Karpas-422 (cell line): ENCODE results near the gene SPDL1. TPM values are rescaled to one million over a fixed set of nuclear protein-coding genes. Genes with fewer than 3 reads are reported as not detected.

Source experiments
- DNase-seq: peaks from one replicate; pipeline ENCODE4 v3.0.0-alpha.2; 2015
- H2AFZ ChIP-seq: fragments of 200-600 bp; sonication (generic); 2 replicates; pipeline ENCODE4 v1.6.1; 2014; ENCODE audit warnings: antibody characterized with exemption, low read length, mixed read lengths
- H3K27ac ChIP-seq: fragments of 200-600 bp; sonication (generic); 2 replicates; pipeline ENCODE4 v1.5.1; 2014; ENCODE audit warnings: mild to moderate bottlenecking, low read length, moderate library complexity
- H3K27me3 ChIP-seq: fragments of 200-600 bp; sonication (generic); 2 replicates; pipeline ENCODE4 v1.6.1; 2014; ENCODE audit warnings: low read length, mixed read lengths
- H3K36me3 ChIP-seq: fragments of 200-600 bp; sonication (generic); 2 replicates; pipeline ENCODE4 v1.6.1; 2014; ENCODE audit warnings: low read length, mixed read lengths; ENCODE audit not compliant: insufficient read depth
- H3K4me1 ChIP-seq: fragments of 200-600 bp; sonication (generic); 2 replicates; pipeline ENCODE4 v1.6.1; 2014; ENCODE audit warnings: mild to moderate bottlenecking, low read length, mixed read lengths
- H3K4me2 ChIP-seq: fragments of 200-600 bp; sonication (generic); 2 replicates; pipeline ENCODE4 v1.6.1; 2014; ENCODE audit warnings: low read length, low read depth, mild to moderate bottlenecking; ENCODE audit not compliant: poor library complexity, severe bottlenecking
- H3K4me3 ChIP-seq: fragments of 200-600 bp; sonication (generic); 2 replicates; pipeline ENCODE4 v1.5.1; 2014; ENCODE audit warnings: mild to moderate bottlenecking, antibody characterized with exemption, low read length, mixed read lengths
- H3K79me2 ChIP-seq: fragments of 200-600 bp; sonication (generic); 2 replicates; pipeline ENCODE4 v1.6.1; 2014; ENCODE audit warnings: mild to moderate bottlenecking, low read length, mixed read lengths
- H3K9ac ChIP-seq: fragments of 200-600 bp; sonication (generic); 2 replicates; pipeline ENCODE4 v1.6.0; 2014; ENCODE audit warnings: low read length
- H3K9me2 ChIP-seq: fragments of 200-600 bp; sonication (generic), shearing (Covaris generic); replicated peaks from 2 replicates; pipeline ENCODE4 v1.6.0; 2014; ENCODE audit warnings: mild to moderate bottlenecking, low read length, moderate library complexity; ENCODE audit not compliant: insufficient read depth
- H3K9me3 ChIP-seq: fragments of 300-700, 200-600 bp; sonication (generic); 2 replicates; pipeline ENCODE4 v1.6.1; 2014; ENCODE audit warnings: low read length, mixed read lengths
- H4K20me1 ChIP-seq: fragments of 200-600 bp; sonication (generic); 2 replicates; pipeline ENCODE4 v1.6.1; 2014; ENCODE audit warnings: mild to moderate bottlenecking, antibody characterized with exemption, low read length, low read depth; ENCODE audit not compliant: insufficient read depth
- total RNA-seq: library from RNA; depleted of rRNA; stranded (reverse); fragments of >200 nt; shearing (Covaris generic); gene quantifications from 2 replicates; pipeline ENCODE4 v1.2.3, GENCODE V29; 2014; ENCODE audit warnings: low replicate concordance

SPDL1 gene
- total RNA-seq, 1 experiment from 2014 or later: 28.3 TPM

DNA sequence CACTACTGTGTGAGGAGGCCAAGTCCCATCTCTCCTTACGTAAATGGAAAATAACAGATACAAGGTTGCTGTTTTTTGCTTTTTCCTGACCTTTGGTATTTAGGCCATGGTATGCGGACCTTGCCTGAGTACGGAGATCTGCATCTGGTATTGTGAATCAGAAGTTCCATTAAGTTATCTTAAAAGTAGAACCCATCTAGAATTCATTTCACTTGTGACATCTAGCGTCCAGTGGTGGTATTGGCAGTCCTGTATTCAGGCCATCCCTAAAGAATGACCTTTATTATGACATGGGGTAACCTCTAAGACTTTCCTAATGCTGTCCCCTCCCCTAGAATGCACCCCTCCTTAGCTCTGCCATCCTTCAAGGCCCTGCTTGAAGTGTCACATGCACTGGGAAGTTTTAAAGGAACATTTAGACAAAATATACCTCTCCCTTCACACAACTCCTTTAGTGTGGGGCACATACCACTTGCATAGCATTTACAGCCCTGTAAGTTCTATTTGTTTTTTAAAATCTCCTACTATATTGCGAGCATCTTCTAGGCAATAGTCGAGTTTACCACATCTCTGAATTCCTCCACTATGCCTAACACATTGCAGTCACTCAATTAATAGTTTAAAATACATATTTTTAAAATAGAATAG, 1.9 kb upstream of the SPDL1 start:
- H3K9ac ChIP-seq: no peak overlapping the region
- H3K9me2 ChIP-seq: no peaks in the 10 kb centered on the region
- no peak overlapping the region for H2AFZ ChIP-seq
- no peak overlapping the region for H3K4me3 ChIP-seq
- H3K4me2 ChIP-seq: no peak overlapping the region
- H3K79me2 ChIP-seq: peaks cover 32% of the 10 kb centered on the region
- DNase-seq: peak; percentile 86
- no peaks in the 10 kb centered on the region for H3K27me3 ChIP-seq
- peaks cover 25% of the 10 kb centered on the region for H3K4me1 ChIP-seq
- no peaks in the 10 kb centered on the region for H4K20me1 ChIP-seq
- no peak overlapping the region for H3K27ac ChIP-seq
- H3K36me3 ChIP-seq: no peaks in the 10 kb centered on the region
- no peaks in the 10 kb centered on the region for H3K9me3 ChIP-seq

- DNase-seq: no peak
- Histone ChIP-seq H3K4me2 (peak overlapping the region; percentile 96), H3K4me1 (peaks cover 25% of the 10 kb centered on the region), H3K9me3 (no peaks in the 10 kb centered on the region), H4K20me1 (no peaks in the 10 kb centered on the region), H3K27ac (no peak overlapping the region), H3K9ac (peak overlapping the region; percentile 66), H3K79me2 (peaks cover 45% of the 10 kb centered on the region), H2AFZ (peak overlapping the region; percentile 55; the same call in 1 of the 2 replicates), H3K4me3 (peak overlapping the region; percentile 84), H3K36me3 (peaks cover 4% of the 10 kb centered on the region; the same call in 1 of the 2 replicates), H3K27me3 (no peaks in the 10 kb centered on the region), H3K9me2 (no peaks in the 10 kb centered on the region)
Observed at GRCh38 chr5:169583101-169583423, 511 bp upstream of the SPDL1 start.

- H3K36me3 ChIP-seq: peaks cover 21% of the 10 kb centered on the region
- peaks cover 25% of the 10 kb centered on the region for H3K4me1 ChIP-seq
- no peak overlapping the region for H2AFZ ChIP-seq
- peak overlapping the region; percentile 88; the same call in 1 of the 2 replicates for H3K9ac ChIP-seq
- H3K27ac ChIP-seq: 0 out of 2 replicates have a peak overlapping the region, but pooled peaks have one; percentile 68
- peak overlapping the region; percentile 96 for H3K4me2 ChIP-seq
- no peaks in the 10 kb centered on the region for H3K9me3 ChIP-seq
- DNase-seq: no peak
- H3K79me2 ChIP-seq: peaks cover 63% of the 10 kb centered on the region
- H3K9me2 ChIP-seq: no peaks in the 10 kb centered on the region
- H3K4me3 ChIP-seq: peak overlapping the region; percentile 84
- no peaks in the 10 kb centered on the region for H4K20me1 ChIP-seq
- no peaks in the 10 kb centered on the region for H3K27me3 ChIP-seq
Observed at GRCh38 chr5:169584998-169585451, 1.5 kb downstream of the SPDL1 start.

DNA sequence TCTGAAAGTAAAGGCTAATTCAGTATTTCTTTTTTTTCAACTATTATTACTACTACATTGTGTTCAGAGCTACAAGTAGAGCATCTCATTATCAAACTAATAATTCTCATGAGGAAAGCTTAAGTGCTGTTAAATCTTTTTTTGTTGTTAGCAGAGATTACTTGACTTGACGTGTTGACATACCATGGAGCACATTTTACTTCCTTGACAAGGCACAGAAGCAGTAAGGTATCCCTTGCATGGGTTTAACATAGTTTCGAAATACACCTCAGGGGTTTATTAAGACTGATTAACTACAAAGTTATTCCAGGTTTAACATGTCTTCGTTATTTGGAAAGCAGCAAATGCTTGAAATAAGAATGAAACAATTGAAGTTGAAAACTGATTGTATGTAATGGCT, 7.0 kb downstream of the SPDL1 start:
- Histone ChIP-seq H3K27ac (no peak overlapping the region), H3K9ac (no peak overlapping the region), H3K9me3 (no peaks in the 10 kb centered on the region), H2AFZ (no peak overlapping the region), H3K9me2 (no peaks in the 10 kb centered on the region), H4K20me1 (no peaks in the 10 kb centered on the region), H3K4me3 (no peak overlapping the region), H3K36me3 (peaks cover 68% of the 10 kb centered on the region), H3K79me2 (peaks cover 43% of the 10 kb centered on the region), H3K4me2 (no peak overlapping the region), H3K4me1 (peaks cover 6% of the 10 kb centered on the region), H3K27me3 (no peaks in the 10 kb centered on the region)
- DNase-seq: no peak

GRCh38 chr5:169591636-169592035, 8.1 kb downstream of the SPDL1 start:
- Histone ChIP-seq H4K20me1 (no peaks in the 10 kb centered on the region), H3K36me3 (peaks cover 71% of the 10 kb centered on the region), H2AFZ (no peak overlapping the region)

GRCh38 chr5:169592937-169593650, 9.5 kb downstream of the SPDL1 start:
- Histone ChIP-seq H3K36me3 (peaks cover 78% of the 10 kb centered on the region), H3K9ac (no peak overlapping the region), H3K9me3 (no peaks in the 10 kb centered on the region), H2AFZ (no peak overlapping the region), H3K79me2 (peaks cover 18% of the 10 kb centered on the region), H3K27ac (no peak overlapping the region), H3K4me3 (no peak overlapping the region), H3K9me2 (no peaks in the 10 kb centered on the region), H4K20me1 (no peaks in the 10 kb centered on the region), H3K4me2 (no peak overlapping the region), H3K4me1 (no peaks in the 10 kb centered on the region), H3K27me3 (no peaks in the 10 kb centered on the region)
- no peak for DNase-seq

More at GRCh38 chr5:169591636-169592035, 8.1 kb downstream of the SPDL1 start:
- no peak overlapping the region for H3K4me2 ChIP-seq
- no peaks in the 10 kb centered on the region for H3K9me2 ChIP-seq
- H3K4me1 ChIP-seq: no peaks in the 10 kb centered on the region
- H3K79me2 ChIP-seq: peaks cover 32% of the 10 kb centered on the region
- no peak overlapping the region for H3K27ac ChIP-seq
- no peaks in the 10 kb centered on the region for H3K27me3 ChIP-seq
- no peak overlapping the region for H3K9ac ChIP-seq
- no peaks in the 10 kb centered on the region for H3K9me3 ChIP-seq
- H3K4me3 ChIP-seq: no peak overlapping the region
- DNase-seq: no peak

DNA sequence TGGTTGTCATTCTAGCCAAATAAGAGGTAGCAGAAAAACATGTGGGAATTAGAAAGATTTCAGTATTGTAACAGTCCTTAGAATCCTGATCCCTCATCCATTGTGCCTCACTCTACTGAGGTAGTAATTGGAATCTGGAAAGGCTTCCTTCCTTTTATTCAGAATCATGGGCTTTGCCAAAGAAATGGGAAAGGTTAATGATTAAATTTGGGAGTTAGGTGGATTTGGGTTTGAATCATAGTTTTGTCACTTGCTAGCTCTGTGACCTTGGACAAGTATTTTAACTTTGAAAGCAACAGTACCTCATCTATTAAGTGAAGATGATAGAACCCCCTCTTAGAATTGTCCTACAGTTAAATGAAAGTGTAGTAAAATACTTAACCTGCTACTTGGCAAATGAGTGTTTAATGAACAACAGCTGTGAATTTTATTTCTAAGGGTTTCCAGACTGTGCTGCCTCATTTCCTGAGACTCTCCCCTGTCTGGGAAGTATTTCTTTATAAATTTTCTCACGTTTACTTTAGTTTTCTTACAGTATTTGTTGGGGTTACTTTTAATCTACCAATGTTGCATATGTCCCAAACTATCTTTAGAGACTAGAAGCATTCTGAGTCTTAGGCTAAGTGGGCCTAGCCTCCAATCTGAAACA, 11.7 kb downstream of the SPDL1 start:
- no peak overlapping the region for H2AFZ ChIP-seq

GRCh38 chr5:169599451-169599850, 15.9 kb downstream of the SPDL1 start:
- Histone ChIP-seq H3K79me2 (no peaks in the 10 kb centered on the region), H3K9me3 (no peaks in the 10 kb centered on the region), H3K27ac (no peak overlapping the region), H3K4me1 (no peaks in the 10 kb centered on the region), H2AFZ (no peak overlapping the region), H3K9me2 (no peaks in the 10 kb centered on the region), H3K36me3 (peaks cover 65% of the 10 kb centered on the region), H4K20me1 (no peaks in the 10 kb centered on the region), H3K9ac (no peak overlapping the region), H3K4me2 (no peak overlapping the region), H3K27me3 (no peaks in the 10 kb centered on the region), H3K4me3 (no peak overlapping the region)
- DNase-seq: no peak

More for the DNA sequence above, 11.7 kb downstream of the SPDL1 start:
- Histone ChIP-seq H3K9me3 (no peaks in the 10 kb centered on the region), H3K27ac (no peak overlapping the region), H3K4me3 (no peak overlapping the region), H3K4me1 (no peaks in the 10 kb centered on the region), H3K79me2 (no peaks in the 10 kb centered on the region), H3K4me2 (no peak overlapping the region), H4K20me1 (no peaks in the 10 kb centered on the region), H3K9ac (no peak overlapping the region), H3K27me3 (no peaks in the 10 kb centered on the region), H3K9me2 (no peaks in the 10 kb centered on the region), H3K36me3 (peaks cover 80% of the 10 kb centered on the region; the same call in 1 of the 2 replicates)
- no peak for DNase-seq
